Body of pancreas (tissue), 4 donors: ENCODE results near the gene MAX.

Source experiments
- POLR2A ChIP-seq, 3 donors: fragments of 450-650 bp; IDR thresholded peaks; one replicate each; pipeline ENCODE4 v1.6.1; 2016; ENCODE audit warnings: antibody characterized with exemption in 3 of 3, mild to moderate bottlenecking in 2 of 3
- TF ChIP-seq, protein P1 (sequence below), 7 experiments: fragments of 450-650 bp in 4 of 7; fragments of 200-600 bp in 3 of 7; sonication (generic) in 3 of 7; IDR thresholded peaks; one replicate each; pipeline ENCODE4 v1.5.1; 2016 to 2019; ENCODE audit warnings: antibody characterized with exemption in 7 of 7

DNA sequence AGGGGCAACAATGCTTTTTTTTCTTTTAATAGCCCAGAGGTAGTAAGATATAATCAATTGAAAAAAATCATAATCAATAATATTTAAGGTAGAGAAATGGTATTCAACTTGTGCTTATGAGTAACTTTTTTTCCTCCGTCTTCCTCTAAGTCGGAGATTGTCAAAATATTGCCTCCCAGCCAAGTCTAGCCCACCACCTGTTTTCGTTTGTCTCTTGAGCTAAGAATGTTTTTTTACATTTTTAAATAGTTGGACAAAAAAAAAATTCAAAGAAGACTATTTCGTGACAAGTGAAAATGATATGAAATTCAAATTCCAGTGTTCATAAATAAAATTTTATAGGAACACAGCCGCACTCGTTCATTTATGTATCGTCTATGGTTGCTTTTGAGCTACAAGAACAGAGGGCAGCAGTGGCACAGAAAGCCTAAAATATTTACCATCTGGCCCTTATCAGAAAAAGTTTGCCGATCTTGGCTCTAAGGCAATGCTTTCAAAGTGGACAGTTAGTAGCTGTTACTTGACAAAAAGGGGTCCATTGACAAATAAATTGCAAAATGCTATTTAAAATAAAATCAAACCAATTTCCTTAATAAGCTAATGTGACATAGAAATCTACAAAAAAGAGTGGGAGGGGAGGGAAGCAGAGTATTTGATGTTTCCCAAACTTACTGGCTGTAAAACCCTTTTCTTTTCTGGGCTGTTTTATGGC lies 40.8 kb upstream of the MAX start:
- TF ChIP-seq POLR2A (IDR thresholded peaks at IDR 0.05), result no peak
- TF ChIP-seq, protein P1, sequence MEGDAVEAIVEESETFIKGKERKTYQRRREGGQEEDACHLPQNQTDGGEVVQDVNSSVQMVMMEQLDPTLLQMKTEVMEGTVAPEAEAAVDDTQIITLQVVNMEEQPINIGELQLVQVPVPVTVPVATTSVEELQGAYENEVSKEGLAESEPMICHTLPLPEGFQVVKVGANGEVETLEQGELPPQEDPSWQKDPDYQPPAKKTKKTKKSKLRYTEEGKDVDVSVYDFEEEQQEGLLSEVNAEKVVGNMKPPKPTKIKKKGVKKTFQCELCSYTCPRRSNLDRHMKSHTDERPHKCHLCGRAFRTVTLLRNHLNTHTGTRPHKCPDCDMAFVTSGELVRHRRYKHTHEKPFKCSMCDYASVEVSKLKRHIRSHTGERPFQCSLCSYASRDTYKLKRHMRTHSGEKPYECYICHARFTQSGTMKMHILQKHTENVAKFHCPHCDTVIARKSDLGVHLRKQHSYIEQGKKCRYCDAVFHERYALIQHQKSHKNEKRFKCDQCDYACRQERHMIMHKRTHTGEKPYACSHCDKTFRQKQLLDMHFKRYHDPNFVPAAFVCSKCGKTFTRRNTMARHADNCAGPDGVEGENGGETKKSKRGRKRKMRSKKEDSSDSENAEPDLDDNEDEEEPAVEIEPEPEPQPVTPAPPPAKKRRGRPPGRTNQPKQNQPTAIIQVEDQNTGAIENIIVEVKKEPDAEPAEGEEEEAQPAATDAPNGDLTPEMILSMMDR (IDR thresholded peaks at IDR 0.05), result no peak
